ENCODE results near the gene FBXW11. TPM values are rescaled to one million over a fixed set of nuclear protein-coding genes. Genes with fewer than 3 reads are reported as not detected.

Gene FBXW11
- total RNA-seq, 1 donor from 2014 or later: 61.4 TPM

GRCh38 chr5:171952021-171952420 is 54.4 kb downstream of the FBXW11 start:
- Mint-ChIP-seq H3K36me3 (ENCODE audit: unreplicated experiment) (no peaks in the 10 kb centered on the region), H3K9me3 (ENCODE audit: unreplicated experiment) (no peaks in the 10 kb centered on the region), H3K4me3 (ENCODE audit: unreplicated experiment) (no peak overlapping the region), H3K27me3 (ENCODE audit: unreplicated experiment) (no peaks in the 10 kb centered on the region), H3K4me1 (ENCODE audit: unreplicated experiment) (peaks cover 43% of the 10 kb centered on the region), H3K27ac (ENCODE audit: unreplicated experiment) (no peak overlapping the region)
- no peak for TF ChIP-seq CTCF (IDR thresholded peaks at IDR 0.05)
- DNase-seq (ENCODE audit: extremely low spot score, unreplicated experiment): no peak

DNA sequence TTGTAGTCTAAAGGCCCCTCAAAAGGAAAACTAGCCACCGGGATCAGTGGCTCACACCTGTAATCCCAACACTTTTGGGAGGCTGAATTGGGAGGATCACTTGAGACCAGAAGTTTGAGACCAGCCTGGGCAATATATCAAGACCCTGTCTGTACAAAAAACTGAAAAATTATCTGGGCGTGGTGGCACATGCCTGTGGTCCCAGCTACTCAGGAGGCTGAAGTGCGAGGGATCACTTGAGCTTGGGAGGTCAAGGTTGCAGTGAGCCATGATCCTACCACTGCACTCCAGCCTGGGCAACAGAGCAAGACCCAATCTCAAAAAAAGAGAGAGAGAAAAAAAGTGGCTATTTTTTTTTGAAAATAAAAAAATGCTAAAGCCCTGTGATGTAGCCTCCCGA is 55.2 kb downstream of the FBXW11 start:
- no peaks in the 10 kb centered on the region for H3K36me3 Mint-ChIP-seq (ENCODE audit: unreplicated experiment)
- no peak for DNase-seq (ENCODE audit: extremely low spot score, unreplicated experiment)
- no peak overlapping the region for H3K4me3 Mint-ChIP-seq (ENCODE audit: unreplicated experiment)
- no peaks in the 10 kb centered on the region for H3K27me3 Mint-ChIP-seq (ENCODE audit: unreplicated experiment)
- H3K4me1 Mint-ChIP-seq (ENCODE audit: unreplicated experiment): peaks cover 39% of the 10 kb centered on the region
- H3K9me3 Mint-ChIP-seq (ENCODE audit: unreplicated experiment): no peaks in the 10 kb centered on the region
- TF ChIP-seq CTCF (IDR thresholded peaks at IDR 0.05): no peak
- H3K27ac Mint-ChIP-seq (ENCODE audit: unreplicated experiment): no peak overlapping the region

GRCh38 chr5:171946000-171946781 is 60.2 kb downstream of the FBXW11 start:
- Mint-ChIP-seq H3K9me3 (ENCODE audit: unreplicated experiment) (no peaks in the 10 kb centered on the region), H3K27ac (ENCODE audit: unreplicated experiment) (peak overlapping the region; percentile 40), H3K4me3 (ENCODE audit: unreplicated experiment) (no peak overlapping the region), H3K27me3 (ENCODE audit: unreplicated experiment) (no peaks in the 10 kb centered on the region), H3K36me3 (ENCODE audit: unreplicated experiment) (no peaks in the 10 kb centered on the region), H3K4me1 (ENCODE audit: unreplicated experiment) (peaks cover 25% of the 10 kb centered on the region)
- no peak for DNase-seq (ENCODE audit: extremely low spot score, unreplicated experiment)
- no peak for TF ChIP-seq CTCF (IDR thresholded peaks at IDR 0.05)

- DNase-seq (ENCODE audit: extremely low spot score, unreplicated experiment): no peak
- peak overlapping the region; percentile 68 for H3K27ac Mint-ChIP-seq (ENCODE audit: unreplicated experiment)
Measured at GRCh38 chr5:171945476-171945875, 61.0 kb downstream of the FBXW11 start.

More at GRCh38 chr5:171945476-171945875, 61.0 kb downstream of the FBXW11 start:
- H3K4me1 Mint-ChIP-seq (ENCODE audit: unreplicated experiment): peaks cover 27% of the 10 kb centered on the region
- H3K27me3 Mint-ChIP-seq (ENCODE audit: unreplicated experiment): no peaks in the 10 kb centered on the region
- TF ChIP-seq CTCF (IDR thresholded peaks at IDR 0.05): no peak
- no peak overlapping the region for H3K4me3 Mint-ChIP-seq (ENCODE audit: unreplicated experiment)
- H3K36me3 Mint-ChIP-seq (ENCODE audit: unreplicated experiment): no peaks in the 10 kb centered on the region
- no peaks in the 10 kb centered on the region for H3K9me3 Mint-ChIP-seq (ENCODE audit: unreplicated experiment)
